Activated CD4-positive, alpha-beta T cell treated with anti-CD3 and anti-CD28 coated beads for 48 hours (primary cell): ENCODE data around the gene MRPL53.
A peak's percentile ranks its signal among the peaks of the same experiment; 100 is the strongest.
"Not testable (repeated sequence)": the region's sequence is repeated elsewhere in the genome, so short reads cannot be mapped to it uniquely, and the experiment has no call there.

Experiments used
- DNase-seq: peaks from one replicate; pipeline ENCODE4 v3.0.0-alpha.2; 2020

Gene MRPL53

GRCh38 chr2:74502147-74502719, 29.8 kb upstream of the MRPL53 start:
- no peak for DNase-seq

- DNase-seq: no peak
Observed at GRCh38 chr2:74501335-74502071, 29.0 kb upstream of the MRPL53 start.

GRCh38 chr2:74500578-74500946, 28.1 kb upstream of the MRPL53 start:
- no peak for DNase-seq

- no peak for DNase-seq
Observed at GRCh38 chr2:74499940-74500577, 27.6 kb upstream of the MRPL53 start.

- DNase-seq: peak; percentile 66
Observed at GRCh38 chr2:74499267-74499939, 26.9 kb upstream of the MRPL53 start, which contains the start of gene LBX2. TSS of gene LBX2 (minus strand) at chr2:74499603. CDS start at chr2:74499537, 66 bp downstream.

- DNase-seq: peak; percentile 51
Observed at GRCh38 chr2:74498500-74499266, 26.2 kb upstream of the MRPL53 start.

- DNase-seq: peak; percentile 42
Observed at GRCh38 chr2:74497777-74498499, 25.5 kb upstream of the MRPL53 start.

- no peak for DNase-seq
Observed at GRCh38 chr2:74496997-74497776, 24.7 kb upstream of the MRPL53 start.

GRCh38 chr2:74495440-74495839, 23.0 kb upstream of the MRPL53 start:
- DNase-seq: no peak

- DNase-seq: no peak
Observed at GRCh38 chr2:74493546-74493945, 21.1 kb upstream of the MRPL53 start.

GRCh38 chr2:74491648-74492544, 19.4 kb upstream of the MRPL53 start:
- no peak for DNase-seq

- no peak for DNase-seq
Observed at GRCh38 chr2:74489906-74490305, 17.4 kb upstream of the MRPL53 start.

- no peak for DNase-seq
Observed at GRCh38 chr2:74488643-74489481, 16.4 kb upstream of the MRPL53 start.

- no peak for DNase-seq
Observed at GRCh38 chr2:74486141-74486540, 13.7 kb upstream of the MRPL53 start.

GRCh38 chr2:74483675-74484164, 11.2 kb upstream of the MRPL53 start:
- DNase-seq: not testable (repeated sequence)

GRCh38 chr2:74482801-74483674, 10.6 kb upstream of the MRPL53 start, which contains the start of the genes CCDC142 and TTC31:
TSS of gene CCDC142 (minus strand) at chr2:74482998. CDS start at chr2:74482837, 161 bp downstream.
TSS of gene TTC31 (plus strand) at chr2:74483081. CDS start at chr2:74483096, 15 bp downstream.
- DNase-seq: peak; percentile 95

- DNase-seq: peak; percentile 70
Observed at GRCh38 chr2:74481961-74482800, 9.7 kb upstream of the MRPL53 start.
